SH-SY5Y (cell line): ENCODE measurements around the gene NAPG.

ENCODE experiments used
- GATA2 ChIP-seq: IDR thresholded peaks from 2 replicates; pipeline ENCODE4 v1.6.1; 2011; ENCODE audit warnings: mild to moderate bottlenecking, low read depth, low read length
- GATA3 ChIP-seq: IDR thresholded peaks from 2 replicates; pipeline ENCODE4 v1.6.1; 2011; ENCODE audit warnings: low read depth, mild to moderate bottlenecking, low read length, moderate library complexity

GRCh38 chr18:10487154-10487553, 38.7 kb upstream of the NAPG start:
- TF ChIP-seq GATA2 (no peak), GATA3 (no peak)
